T-helper 17 cell (primary cell): Measurements from ENCODE around the gene SLC7A10. TPM values are rescaled to one million over a fixed set of nuclear protein-coding genes. Genes with fewer than 3 reads are reported as not detected.
A peak's percentile ranks its signal among the peaks of the same experiment; 100 is the strongest.
"Not testable (repeated sequence)": the region's sequence is repeated elsewhere in the genome, so short reads cannot be mapped to it uniquely, and the experiment has no call there.

Experiments
- ATAC-seq: fragments of 150-1000 bp; cut with Tn5 transposase; 2 replicates; pipeline ENCODE4 v1.10.0; 2021; ENCODE audit warnings: mild to moderate bottlenecking, moderate library complexity
- DNase-seq, 3 donors: peaks; one replicate each; pipeline versions ENCODE4 v3.0.0 to v3.0.0-alpha.2; 2020 to 2021
- H3K9me3 ChIP-seq: one replicate; pipeline ENCODE4 v1.7.0; 2013; ENCODE audit warnings: low read length, mild to moderate bottlenecking; ENCODE audit not compliant: control insufficient read depth, poor library complexity, severe bottlenecking
- H3K27ac Mint-ChIP-seq: one replicate; pipeline ENCODE4 v1.8.0; 2022; ENCODE audit warnings: mild to moderate bottlenecking, moderate library complexity, mixed read lengths
- H3K27me3 Mint-ChIP-seq: one replicate; pipeline ENCODE4 v1.8.0; 2022; ENCODE audit warnings: mixed read lengths
- H3K36me3 Mint-ChIP-seq: one replicate; pipeline ENCODE4 v1.8.0; 2022; ENCODE audit warnings: low read depth, mixed read lengths
- H3K4me1 Mint-ChIP-seq: one replicate; pipeline ENCODE4 v1.8.0; 2022; ENCODE audit warnings: mild to moderate bottlenecking, mixed read lengths
- H3K4me3 Mint-ChIP-seq: one replicate; pipeline ENCODE4 v1.8.0; 2022; ENCODE audit warnings: mild to moderate bottlenecking, moderate library complexity, mixed read lengths
- total RNA-seq, 4 donors: library from RNA in 2 of 4; stranded (reverse) in 2 of 4; gene quantifications; one replicate each; pipeline ENCODE4 v1.2.3 and lab custom pipeline; 2022 to 2026

The SLC7A10 gene
- total RNA-seq, 2 donors from 2014 or later, result not detected

GRCh38 chr19:33194886-33195644 lies 30.6 kb downstream of the SLC7A10 start:
- peaks cover 6% of the 10 kb centered on the region for H3K4me1 Mint-ChIP-seq
- ATAC-seq, result no peak
- no peak for DNase-seq
- peaks cover 2% of the 10 kb centered on the region for H3K36me3 Mint-ChIP-seq
- H3K27ac Mint-ChIP-seq, result no peak overlapping the region
- H3K4me3 Mint-ChIP-seq, result peak overlapping the region; percentile 68
- H3K27me3 Mint-ChIP-seq, result peaks cover 50% of the 10 kb centered on the region
- H3K9me3 ChIP-seq, result no peaks in the 10 kb centered on the region

- no peak overlapping the region for H3K27ac Mint-ChIP-seq
- no peaks in the 10 kb centered on the region for H3K9me3 ChIP-seq
- peaks cover 2% of the 10 kb centered on the region for H3K36me3 Mint-ChIP-seq
- DNase-seq, result no peak
- H3K27me3 Mint-ChIP-seq, result peaks cover 54% of the 10 kb centered on the region
- no peak overlapping the region for H3K4me3 Mint-ChIP-seq
- H3K4me1 Mint-ChIP-seq, result peaks cover 6% of the 10 kb centered on the region
- ATAC-seq, result no peak
Measured at GRCh38 chr19:33194532-33194885, 31.1 kb downstream of the SLC7A10 start.

- DNase-seq (no peak), ATAC-seq (no peak)
- no peaks in the 10 kb centered on the region for H3K9me3 ChIP-seq
- Mint-ChIP-seq H3K36me3 (no peaks in the 10 kb centered on the region), H3K27me3 (peaks cover 54% of the 10 kb centered on the region), H3K4me1 (peaks cover 6% of the 10 kb centered on the region), H3K27ac (no peak within 1 kb of the TSS), H3K4me3 (peak within 1 kb of the TSS; percentile 74)
Measured at GRCh38 chr19:33193865-33194362, 31.7 kb downstream of the SLC7A10 start, which contains the start of gene LRP3. Gene LRP3 (plus strand): TSS chr19:33194330. CDS start chr19:33194786, 456 bp downstream.

DNA sequence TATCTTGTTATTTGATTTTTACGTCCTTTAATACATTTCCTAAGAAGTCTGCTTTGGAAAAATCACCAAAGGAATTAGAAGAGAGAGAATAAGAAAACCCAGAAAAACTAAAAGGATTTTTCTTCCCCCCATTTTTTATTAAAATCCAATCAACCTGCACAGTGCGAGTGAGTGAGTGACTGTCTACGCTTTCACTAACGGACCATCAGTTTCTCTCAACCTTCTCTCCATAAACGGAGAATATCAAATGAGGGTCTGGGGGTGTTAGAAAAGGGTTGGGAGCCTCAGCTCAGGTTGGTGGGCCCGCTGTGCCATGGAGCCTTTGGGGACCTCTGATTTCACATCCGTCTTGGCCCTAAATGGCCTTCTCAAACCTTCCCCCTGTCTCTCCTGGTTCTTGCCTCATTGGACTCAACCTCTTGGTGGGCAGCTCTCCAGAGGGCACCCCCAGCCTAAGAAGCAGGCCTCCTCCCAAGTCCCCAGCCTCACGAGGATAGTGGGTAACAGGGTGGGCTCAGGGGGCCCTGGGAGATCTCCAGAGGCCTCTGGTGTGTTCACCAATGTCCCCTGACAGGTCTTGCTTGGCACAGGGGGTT lies 32.3 kb downstream of the SLC7A10 start:
- peak overlapping the region; percentile 74 for H3K4me3 Mint-ChIP-seq
- ATAC-seq (no peak), DNase-seq (no peak)
- H3K4me1 Mint-ChIP-seq, result peaks cover 6% of the 10 kb centered on the region
- H3K36me3 Mint-ChIP-seq, result no peaks in the 10 kb centered on the region
- no peaks in the 10 kb centered on the region for H3K9me3 ChIP-seq
- peaks cover 54% of the 10 kb centered on the region for H3K27me3 Mint-ChIP-seq
- no peak overlapping the region for H3K27ac Mint-ChIP-seq

GRCh38 chr19:33192010-33192409 lies 33.6 kb downstream of the SLC7A10 start:
- Mint-ChIP-seq H3K27me3 (peaks cover 52% of the 10 kb centered on the region), H3K27ac (no peak overlapping the region), H3K36me3 (no peaks in the 10 kb centered on the region), H3K4me3 (no peak overlapping the region), H3K4me1 (peaks cover 8% of the 10 kb centered on the region)
- DNase-seq (no peak), ATAC-seq (no peak)
- H3K9me3 ChIP-seq, result no peaks in the 10 kb centered on the region

- H3K4me1 Mint-ChIP-seq, result peaks cover 8% of the 10 kb centered on the region
- no peak for ATAC-seq
- H3K4me3 Mint-ChIP-seq, result no peak overlapping the region
- DNase-seq, result no peak
- H3K27me3 Mint-ChIP-seq, result peaks cover 47% of the 10 kb centered on the region
- no peaks in the 10 kb centered on the region for H3K36me3 Mint-ChIP-seq
- H3K9me3 ChIP-seq, result no peaks in the 10 kb centered on the region
- H3K27ac Mint-ChIP-seq, result no peak overlapping the region
Measured at GRCh38 chr19:33191501-33191900, 34.1 kb downstream of the SLC7A10 start.

GRCh38 chr19:33191092-33191491 lies 34.6 kb downstream of the SLC7A10 start:
- H3K4me3 Mint-ChIP-seq, ATAC-seq, H3K4me1 Mint-ChIP-seq, H3K36me3 Mint-ChIP-seq, H3K27ac Mint-ChIP-seq, H3K9me3 ChIP-seq, DNase-seq: not testable (repeated sequence)
- H3K27me3 Mint-ChIP-seq, result peaks cover 46% of the 10 kb centered on the region

DNA sequence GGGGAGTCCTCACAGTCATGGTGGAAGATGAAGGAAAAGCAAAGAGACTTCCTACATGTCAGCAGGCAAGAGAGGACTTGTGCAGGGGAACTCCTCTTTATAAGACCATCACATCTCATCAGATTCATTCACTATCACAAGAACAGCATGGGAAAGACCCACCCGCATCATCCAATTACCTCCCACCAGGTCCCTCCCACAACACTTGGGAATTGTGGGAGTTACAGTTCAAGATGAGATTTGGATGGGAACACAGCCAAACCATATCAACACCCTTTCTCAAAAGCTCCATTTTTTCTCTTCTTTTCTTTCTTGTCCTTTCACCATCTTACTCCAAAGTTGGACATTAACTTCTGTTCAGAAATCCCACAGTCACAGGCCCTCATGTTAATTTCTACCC lies 36.2 kb downstream of the SLC7A10 start:
- peak overlapping the region; percentile 59 for H3K27ac Mint-ChIP-seq
- H3K4me1 Mint-ChIP-seq, result peaks cover 8% of the 10 kb centered on the region
- ATAC-seq, result no peak
- no peak for DNase-seq
- H3K4me3 Mint-ChIP-seq, result no peak overlapping the region
- no peaks in the 10 kb centered on the region for H3K36me3 Mint-ChIP-seq
- peaks cover 38% of the 10 kb centered on the region for H3K27me3 Mint-ChIP-seq
- no peaks in the 10 kb centered on the region for H3K9me3 ChIP-seq

DNA sequence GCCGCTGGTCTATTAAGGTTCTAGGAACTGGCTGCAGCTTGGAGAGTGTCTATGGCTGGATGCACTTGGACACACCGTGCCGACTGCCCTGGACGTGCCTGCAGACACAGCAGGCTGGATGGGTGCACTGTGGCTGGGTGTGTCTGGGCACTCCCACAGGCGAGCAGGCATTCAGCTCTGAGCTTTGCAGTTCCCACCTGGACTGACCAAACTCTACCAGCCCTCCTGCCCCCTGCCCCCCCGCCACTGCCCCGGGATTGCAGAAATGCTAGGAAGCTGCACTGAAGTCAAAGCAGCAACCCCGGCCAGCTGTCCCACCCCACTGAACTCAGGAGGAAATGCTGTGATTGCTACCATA lies 38.5 kb downstream of the SLC7A10 start:
- DNase-seq, result no peak
- H3K4me3 Mint-ChIP-seq, result no peak overlapping the region
- H3K4me1 Mint-ChIP-seq, result peaks cover 6% of the 10 kb centered on the region
- no peak overlapping the region for H3K27ac Mint-ChIP-seq
- H3K36me3 Mint-ChIP-seq, result no peaks in the 10 kb centered on the region
- no peak for ATAC-seq
- H3K9me3 ChIP-seq, result no peaks in the 10 kb centered on the region
- H3K27me3 Mint-ChIP-seq, result peaks cover 21% of the 10 kb centered on the region

- H3K36me3 Mint-ChIP-seq, result no peaks in the 10 kb centered on the region
- peaks cover 16% of the 10 kb centered on the region for H3K27me3 Mint-ChIP-seq
- DNase-seq (no peak), ATAC-seq (no peak)
- H3K27ac Mint-ChIP-seq, result no peak overlapping the region
- peaks cover 6% of the 10 kb centered on the region for H3K4me1 Mint-ChIP-seq
- H3K9me3 ChIP-seq, result no peaks in the 10 kb centered on the region
- no peak overlapping the region for H3K4me3 Mint-ChIP-seq
Measured at GRCh38 chr19:33186431-33187182, 39.0 kb downstream of the SLC7A10 start.

DNA sequence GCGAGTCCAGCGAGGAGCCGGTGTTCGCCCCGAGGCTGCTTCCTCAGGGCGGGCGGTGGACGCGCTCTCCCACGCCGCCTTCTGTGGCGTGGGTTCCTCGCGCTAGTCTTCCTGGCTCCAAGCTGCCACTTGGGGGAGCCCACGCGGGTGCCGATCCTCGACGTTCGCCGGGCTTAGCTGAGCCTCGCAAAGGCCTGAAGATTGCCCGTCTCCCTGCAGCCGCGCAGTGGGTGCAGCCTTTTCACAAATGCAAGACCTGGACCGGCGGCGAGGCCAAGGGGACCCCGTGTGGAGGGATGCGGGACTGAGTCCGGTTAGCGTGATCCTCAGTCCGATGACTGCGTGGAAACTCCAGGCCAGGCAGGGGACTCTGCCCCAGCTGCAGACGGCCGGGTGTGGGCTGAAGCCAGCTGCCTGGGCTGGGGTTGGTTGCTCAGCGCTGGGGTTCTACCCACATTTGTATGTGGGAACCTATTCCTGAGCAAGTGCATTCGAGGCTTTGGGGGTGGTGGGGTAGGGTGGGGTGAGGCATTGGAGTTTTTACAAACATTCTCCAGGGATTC lies 48.2 kb downstream of the SLC7A10 start:
- peak overlapping the region; percentile 87 for H3K4me3 Mint-ChIP-seq
- peak; percentile 78 for ATAC-seq
- H3K4me1 Mint-ChIP-seq, result peaks cover 25% of the 10 kb centered on the region

DNA sequence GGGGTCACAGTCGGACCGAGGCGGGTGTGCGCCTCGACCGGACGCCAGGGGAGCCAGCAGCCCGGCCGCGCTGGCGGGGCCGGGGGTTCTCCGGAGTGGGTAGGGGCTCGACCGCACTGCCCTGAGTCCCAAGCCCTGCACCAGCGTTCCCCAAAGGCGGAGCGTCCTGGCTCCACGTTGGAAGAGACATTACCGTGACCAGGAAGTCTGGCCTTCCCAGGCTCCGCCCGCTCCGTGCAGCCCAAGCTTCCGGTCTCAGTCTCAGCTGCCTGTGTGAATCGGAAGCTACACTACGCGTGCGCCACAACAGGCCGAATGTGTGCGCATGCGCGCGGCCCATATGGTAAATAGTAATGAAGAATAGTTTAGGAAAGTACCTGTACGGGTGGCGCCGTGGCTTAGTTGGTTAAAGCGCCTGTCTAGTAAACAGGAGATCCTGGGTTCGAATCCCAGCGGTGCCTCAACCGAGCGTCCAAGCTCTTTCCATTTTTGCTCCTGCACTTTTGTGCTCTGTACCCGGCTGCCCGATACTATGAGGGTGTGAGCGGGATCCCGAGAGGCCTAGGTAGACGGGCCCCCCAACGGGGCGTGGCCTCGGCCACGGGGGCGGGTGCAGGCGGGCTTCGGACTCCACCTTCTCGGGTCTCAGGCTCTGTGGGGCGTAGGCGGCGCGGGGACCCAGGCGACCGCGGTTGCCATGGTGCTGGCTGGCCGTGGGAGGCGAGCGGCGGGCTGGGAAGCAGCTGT lies 48.8 kb downstream of the SLC7A10 start:
- DNase-seq, result peak; percentile 82 to 93 (median 90)
- H3K4me1 Mint-ChIP-seq, result peaks cover 27% of the 10 kb centered on the region
- H3K9me3 ChIP-seq, result no peaks in the 10 kb centered on the region
- peak overlapping the region; percentile 92 for H3K27ac Mint-ChIP-seq
- no peaks in the 10 kb centered on the region for H3K27me3 Mint-ChIP-seq
- peak; percentile 77 for ATAC-seq
- no peaks in the 10 kb centered on the region for H3K36me3 Mint-ChIP-seq
- H3K4me3 Mint-ChIP-seq, result peak overlapping the region; percentile 87

More for the DNA sequence above, 48.2 kb downstream of the SLC7A10 start:
- Mint-ChIP-seq H3K36me3 (no peaks in the 10 kb centered on the region), H3K27me3 (no peaks in the 10 kb centered on the region), H3K27ac (peak overlapping the region; percentile 92)
- peak in 1 of 3 donors; percentile 72 for DNase-seq
- H3K9me3 ChIP-seq, result no peaks in the 10 kb centered on the region
